ENCODE measurements around the gene JDP2.

The JDP2 gene

DNA sequence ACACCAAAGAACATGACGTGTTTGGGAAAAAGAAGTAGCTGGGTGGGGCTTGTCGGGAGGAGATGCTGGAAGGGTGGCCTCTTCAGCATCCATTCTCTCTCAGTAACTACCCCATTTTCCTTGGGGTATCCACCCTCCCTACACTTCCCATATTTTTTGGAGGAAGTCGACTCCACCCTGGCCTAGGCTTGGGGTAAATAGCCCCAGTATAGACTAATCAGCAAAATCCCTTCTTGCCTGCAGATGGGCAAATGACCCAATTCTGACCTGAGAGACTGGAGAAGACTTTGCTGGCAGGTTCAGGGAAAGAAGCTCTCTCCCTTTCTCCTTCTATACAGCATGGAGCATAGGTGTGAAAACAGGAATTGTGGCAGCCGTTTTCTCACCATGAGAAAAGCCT, 28.5 kb upstream of the JDP2 start:
- H3K27me3 ChIP-seq (replicated peaks in 2 of 5; ENCODE audit: control insufficient read depth in 4 of 5, insufficient read depth in 5 of 5, low read length in 4 of 5): no peaks in the 10 kb centered on the region
- no peak overlapping the region for H3K4me3 ChIP-seq (ENCODE audit: control insufficient read depth in 1 of 7, extremely low read depth in 1 of 7, insufficient read depth in 4 of 7, low read depth in 2 of 7, low read length in 6 of 7)
- no peaks in the 10 kb centered on the region for H3K36me3 ChIP-seq (ENCODE audit: control insufficient read depth in 4 of 4, insufficient read depth in 4 of 4, low read length in 3 of 4)
- ChIA-PET CTCF (interaction anchor here (1.2 kb wide), 2 partner anchors 54 to 67 kb away, joined by 3 read pairs; no protein-coding TSS in a partner anchor), POLR2A (no interaction called here)
- no peak overlapping the region for H3K27ac ChIP-seq (ENCODE audit: insufficient read depth in 1 of 2, low read depth in 1 of 2, low read length in 2 of 2, poor library complexity in 1 of 2, severe bottlenecking in 2 of 2)
- WGBS (ENCODE audit: insufficient coverage): 96% methylated on average over 4 of the region's 4 CpGs
- peaks cover 0 to 7% (median 3%) of the 10 kb centered on the region in 5 experiments for H3K9me3 ChIP-seq (ENCODE audit: control extremely low read depth in 1 of 5, control insufficient read depth in 4 of 5, insufficient read depth in 2 of 5, low read depth in 1 of 5, low read length in 4 of 5)
- H3K4me1 ChIP-seq (ENCODE audit: control extremely low read depth in 1 of 4, control insufficient read depth in 4 of 4, insufficient read depth in 4 of 4, low read length in 3 of 4): peaks cover 3 to 13% (median 10%) of the 10 kb centered on the region in 4 experiments
- no peak for DNase-seq

DNA sequence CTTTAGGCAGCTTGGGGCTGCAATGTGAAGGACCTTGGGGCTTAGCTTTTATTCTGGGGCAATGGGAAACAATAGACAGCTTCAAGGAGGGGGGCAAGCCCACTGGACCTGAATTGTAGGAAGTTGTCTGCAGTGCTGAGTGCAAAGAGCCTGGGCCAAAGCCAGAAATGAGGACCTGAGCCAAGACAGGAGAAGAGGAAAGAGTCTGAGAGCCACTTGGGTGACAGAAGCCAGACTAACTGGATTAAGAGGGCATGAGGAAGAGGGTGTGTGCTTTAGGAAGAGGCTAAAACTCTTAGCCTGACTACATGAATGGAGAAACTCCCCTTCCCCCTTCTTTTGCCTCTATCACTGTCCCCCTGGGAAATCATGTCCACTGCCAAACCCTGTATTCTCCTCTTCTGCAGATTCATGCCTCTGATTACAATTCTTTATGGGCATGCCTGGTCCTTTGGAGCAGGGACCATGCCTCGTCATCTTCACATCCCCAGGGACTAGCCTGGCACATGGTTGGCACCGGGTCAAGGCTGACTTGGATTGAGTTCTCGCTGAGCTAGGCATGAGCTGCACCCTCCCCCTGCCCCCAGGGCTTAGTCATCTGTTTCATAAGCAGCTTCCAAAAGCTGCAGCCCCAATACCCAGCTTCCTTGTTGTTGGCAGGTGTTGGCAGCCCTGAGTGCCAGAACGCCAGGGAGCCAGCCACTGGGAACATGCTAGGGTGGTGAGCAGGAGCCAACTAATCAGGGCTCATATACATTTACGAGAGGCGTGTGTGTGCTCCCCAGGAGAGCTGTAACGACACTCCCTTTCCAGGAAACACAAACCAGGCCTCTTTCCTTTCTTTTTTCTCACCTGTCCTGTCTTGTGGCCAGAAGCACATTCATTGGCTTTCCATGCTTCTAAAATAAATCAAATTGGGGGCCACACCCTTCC, 27.7 kb upstream of the JDP2 start:
- WGBS (ENCODE audit: insufficient coverage): 15% methylated on average over 7 of the region's 7 CpGs
- CTCF ChIA-PET: interaction anchor here (1.2 kb wide), 2 partner anchors 54 to 66 kb away, joined by 3 read pairs; no protein-coding TSS in a partner anchor
- peak; percentile 31 to 62 (median 60) for DNase-seq
- H3K27ac ChIP-seq (ENCODE audit: insufficient read depth in 1 of 2, low read depth in 1 of 2, low read length in 2 of 2, poor library complexity in 1 of 2, severe bottlenecking in 2 of 2): no peak overlapping the region
- H3K4me3 ChIP-seq (ENCODE audit: control insufficient read depth in 1 of 7, extremely low read depth in 1 of 7, insufficient read depth in 4 of 7, low read depth in 2 of 7, low read length in 6 of 7): no peak overlapping the region
- no peaks in the 10 kb centered on the region for H3K27me3 ChIP-seq (replicated peaks in 2 of 5; ENCODE audit: control insufficient read depth in 4 of 5, insufficient read depth in 5 of 5, low read length in 4 of 5)
- peaks cover 0 to 7% (median 3%) of the 10 kb centered on the region in 5 experiments for H3K9me3 ChIP-seq (ENCODE audit: control extremely low read depth in 1 of 5, control insufficient read depth in 4 of 5, insufficient read depth in 2 of 5, low read depth in 1 of 5, low read length in 4 of 5)
- POLR2A ChIA-PET: no interaction called here
- H3K4me1 ChIP-seq (ENCODE audit: control extremely low read depth in 1 of 4, control insufficient read depth in 4 of 4, insufficient read depth in 4 of 4, low read length in 3 of 4): peaks cover 3 to 13% (median 10%) of the 10 kb centered on the region in 4 experiments
- no peaks in the 10 kb centered on the region for H3K36me3 ChIP-seq (ENCODE audit: control insufficient read depth in 4 of 4, insufficient read depth in 4 of 4, low read length in 3 of 4)

DNA sequence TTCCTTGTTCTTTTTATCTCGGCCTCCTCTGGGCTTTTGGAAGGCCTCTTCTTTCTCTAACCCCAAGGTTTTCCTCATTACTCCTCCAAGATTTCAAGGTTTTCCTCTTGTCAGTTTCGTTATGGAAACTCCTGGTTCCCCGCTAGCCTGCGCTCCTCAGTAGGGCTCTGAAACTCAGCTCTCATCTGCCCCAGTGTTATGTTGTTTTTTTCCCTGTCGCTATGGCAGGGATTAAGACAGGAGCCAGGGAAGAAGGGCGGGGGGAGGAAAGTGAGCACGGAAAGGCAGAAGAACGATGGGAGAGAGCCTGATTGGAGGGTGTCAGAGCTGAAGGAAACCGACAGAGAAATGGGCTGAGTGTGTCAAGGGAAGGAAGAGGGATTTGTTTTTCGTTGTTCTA, 26.5 kb upstream of the JDP2 start:
- Histone ChIP-seq H3K4me3 (ENCODE audit: control insufficient read depth in 1 of 7, extremely low read depth in 1 of 7, insufficient read depth in 4 of 7, low read depth in 2 of 7, low read length in 6 of 7) (no peak overlapping the region), H3K27ac (ENCODE audit: insufficient read depth in 1 of 2, low read depth in 1 of 2, low read length in 2 of 2, poor library complexity in 1 of 2, severe bottlenecking in 2 of 2) (no peak overlapping the region), H3K36me3 (ENCODE audit: control insufficient read depth in 4 of 4, insufficient read depth in 4 of 4, low read length in 3 of 4) (no peaks in the 10 kb centered on the region), H3K9me3 (ENCODE audit: control extremely low read depth in 1 of 5, control insufficient read depth in 4 of 5, insufficient read depth in 2 of 5, low read depth in 1 of 5, low read length in 4 of 5) (peaks cover 0 to 7% (median 3%) of the 10 kb centered on the region in 5 experiments), H3K4me1 (ENCODE audit: control extremely low read depth in 1 of 4, control insufficient read depth in 4 of 4, insufficient read depth in 4 of 4, low read length in 3 of 4) (peaks cover 3 to 13% (median 10%) of the 10 kb centered on the region in 4 experiments), H3K27me3 (replicated peaks in 2 of 5; ENCODE audit: control insufficient read depth in 4 of 5, insufficient read depth in 5 of 5, low read length in 4 of 5) (no peaks in the 10 kb centered on the region)
- WGBS (ENCODE audit: insufficient coverage): 97% methylated on average over 5 of the region's 10 CpGs
- no peak for DNase-seq
- POLR2A ChIA-PET: no interaction called here
- CTCF ChIA-PET: no interaction called here

DNA sequence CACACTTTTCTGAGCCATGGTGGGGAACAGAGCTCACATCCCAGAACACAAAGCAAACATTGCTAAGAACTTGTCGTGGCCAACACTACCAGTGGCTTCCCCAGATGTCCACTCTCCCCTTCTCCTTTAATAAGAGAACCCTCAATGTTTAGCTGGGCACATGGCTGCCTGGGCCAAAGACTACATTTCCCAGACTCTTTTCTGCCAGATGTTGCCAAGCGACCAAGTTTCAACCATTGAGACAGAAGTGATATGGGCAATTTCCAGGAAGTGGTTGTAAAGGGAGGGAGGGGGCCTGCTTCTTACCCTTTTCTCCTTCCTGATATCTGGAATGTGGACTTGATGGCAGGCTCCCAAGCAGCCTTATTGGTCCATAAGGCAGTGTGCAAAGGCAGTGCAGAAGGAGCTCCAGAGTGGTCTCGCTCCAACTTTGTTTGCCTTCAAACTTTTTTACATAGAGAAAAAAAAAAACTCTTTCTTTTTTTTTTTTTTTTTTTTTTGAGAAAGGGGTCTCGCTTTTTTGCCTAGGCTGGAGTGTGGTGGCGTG, 24.9 kb upstream of the JDP2 start:
- POLR2A ChIA-PET: interaction anchor here (0.6 kb wide), 1 partner anchor 85 kb away, joined by 3 read pairs; no protein-coding TSS in a partner anchor
- WGBS (ENCODE audit: insufficient coverage): 100% methylated on average over 3 of the region's 5 CpGs
- CTCF ChIA-PET: no interaction called here

DNA sequence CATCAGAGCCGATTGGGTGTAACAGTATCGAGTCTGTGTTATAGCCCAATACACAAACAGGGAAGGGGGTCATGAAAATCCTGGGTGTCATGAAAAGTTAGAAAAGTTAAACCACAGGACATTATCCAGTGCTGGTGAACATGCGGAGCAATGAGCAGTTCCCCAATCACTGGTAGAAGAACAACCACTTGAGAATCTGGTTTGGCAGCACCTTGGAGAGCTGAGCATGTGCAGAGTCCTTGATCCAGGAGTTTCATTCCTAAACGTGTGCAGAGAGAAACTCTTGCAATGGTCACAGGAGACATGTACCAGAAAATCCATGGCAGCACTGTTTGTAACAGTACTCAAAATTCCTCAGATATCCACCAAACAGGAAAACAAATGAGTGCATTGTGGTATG, 23.0 kb upstream of the JDP2 start:
- Histone ChIP-seq H3K27ac (ENCODE audit: insufficient read depth in 1 of 2, low read depth in 1 of 2, low read length in 2 of 2, poor library complexity in 1 of 2, severe bottlenecking in 2 of 2) (no peak overlapping the region), H3K9me3 (ENCODE audit: control extremely low read depth in 1 of 5, control insufficient read depth in 4 of 5, insufficient read depth in 2 of 5, low read depth in 1 of 5, low read length in 4 of 5) (no peaks in the 10 kb centered on the region), H3K27me3 (replicated peaks in 2 of 5; ENCODE audit: control insufficient read depth in 4 of 5, insufficient read depth in 5 of 5, low read length in 4 of 5) (no peaks in the 10 kb centered on the region), H3K36me3 (ENCODE audit: control insufficient read depth in 4 of 4, insufficient read depth in 4 of 4, low read length in 3 of 4) (no peaks in the 10 kb centered on the region), H3K4me3 (ENCODE audit: control insufficient read depth in 1 of 7, extremely low read depth in 1 of 7, insufficient read depth in 4 of 7, low read depth in 2 of 7, low read length in 6 of 7) (no peak overlapping the region), H3K4me1 (ENCODE audit: control extremely low read depth in 1 of 4, control insufficient read depth in 4 of 4, insufficient read depth in 4 of 4, low read length in 3 of 4) (peaks cover 3 to 17% (median 9%) of the 10 kb centered on the region in 4 experiments)
- ChIA-PET POLR2A (no interaction called here), CTCF (no interaction called here)
- DNase-seq: no peak
- WGBS (ENCODE audit: insufficient coverage): 100% methylated on average over 4 of the region's 4 CpGs

More for the DNA sequence above, 24.9 kb upstream of the JDP2 start:
- H3K27ac ChIP-seq (ENCODE audit: insufficient read depth in 1 of 2, low read depth in 1 of 2, low read length in 2 of 2, poor library complexity in 1 of 2, severe bottlenecking in 2 of 2): no peak overlapping the region
- peaks cover 3 to 19% (median 10%) of the 10 kb centered on the region in 4 experiments for H3K4me1 ChIP-seq (ENCODE audit: control extremely low read depth in 1 of 4, control insufficient read depth in 4 of 4, insufficient read depth in 4 of 4, low read length in 3 of 4)
- H3K9me3 ChIP-seq (ENCODE audit: control extremely low read depth in 1 of 5, control insufficient read depth in 4 of 5, insufficient read depth in 2 of 5, low read depth in 1 of 5, low read length in 4 of 5): peaks cover 0 to 7% (median 3%) of the 10 kb centered on the region in 5 experiments
- peak in 2 of 3 donors; percentile 19 to 37 for DNase-seq
- H3K4me3 ChIP-seq (ENCODE audit: control insufficient read depth in 1 of 7, extremely low read depth in 1 of 7, insufficient read depth in 4 of 7, low read depth in 2 of 7, low read length in 6 of 7): no peak overlapping the region
- no peaks in the 10 kb centered on the region for H3K27me3 ChIP-seq (replicated peaks in 2 of 5; ENCODE audit: control insufficient read depth in 4 of 5, insufficient read depth in 5 of 5, low read length in 4 of 5)
- H3K36me3 ChIP-seq (ENCODE audit: control insufficient read depth in 4 of 4, insufficient read depth in 4 of 4, low read length in 3 of 4): no peaks in the 10 kb centered on the region

DNA sequence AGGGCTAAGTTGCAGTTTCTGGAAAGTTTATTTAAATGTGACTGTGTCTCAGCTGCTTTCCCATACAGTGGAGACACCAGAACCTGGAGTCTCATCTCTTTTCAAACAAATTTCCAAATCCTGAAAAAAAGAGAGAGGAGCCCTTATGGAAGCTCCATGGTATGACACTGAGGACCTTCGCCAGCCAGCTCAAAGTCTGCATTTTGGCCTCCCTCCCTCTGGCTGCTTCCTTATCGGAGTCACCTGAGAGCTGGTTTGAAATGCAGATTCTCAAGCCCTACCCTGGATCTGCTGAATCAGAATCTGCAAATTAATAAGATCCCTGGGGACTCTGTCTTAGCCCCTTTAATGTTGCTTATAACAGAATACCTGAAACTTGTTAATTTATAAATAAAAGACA, 21.7 kb upstream of the JDP2 start:
- H3K9me3 ChIP-seq (ENCODE audit: control extremely low read depth in 1 of 5, control insufficient read depth in 4 of 5, insufficient read depth in 2 of 5, low read depth in 1 of 5, low read length in 4 of 5): no peaks in the 10 kb centered on the region
- WGBS (ENCODE audit: insufficient coverage): 100% methylated on average over 2 of the region's 2 CpGs

DNA sequence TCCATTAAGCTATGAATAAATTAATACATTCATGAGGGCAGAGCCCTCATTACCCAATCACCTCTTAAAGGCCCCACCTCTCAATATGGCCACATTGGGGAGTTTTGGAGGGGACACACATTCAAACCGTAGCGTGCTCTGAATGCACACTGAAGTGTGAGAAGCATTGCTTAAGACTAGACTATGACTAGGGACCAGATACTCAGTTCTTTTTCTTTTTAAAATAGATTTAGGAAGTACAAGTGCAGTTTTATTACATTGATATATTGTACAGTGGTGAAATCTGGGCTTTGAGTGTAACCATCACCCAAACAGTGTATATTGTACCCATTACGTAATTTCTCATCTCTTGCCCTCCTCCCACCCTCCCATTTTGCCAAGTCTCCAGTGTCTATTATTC, 21.0 kb upstream of the JDP2 start:
- Histone ChIP-seq H3K4me1 (ENCODE audit: control extremely low read depth in 1 of 4, control insufficient read depth in 4 of 4, insufficient read depth in 4 of 4, low read length in 3 of 4) (peaks cover 0 to 7% (median 0%) of the 10 kb centered on the region in 4 experiments), H3K27me3 (replicated peaks in 2 of 5; ENCODE audit: control insufficient read depth in 4 of 5, insufficient read depth in 5 of 5, low read length in 4 of 5) (no peaks in the 10 kb centered on the region), H3K27ac (ENCODE audit: insufficient read depth in 1 of 2, low read depth in 1 of 2, low read length in 2 of 2, poor library complexity in 1 of 2, severe bottlenecking in 2 of 2) (no peak overlapping the region), H3K4me3 (ENCODE audit: control insufficient read depth in 1 of 7, extremely low read depth in 1 of 7, insufficient read depth in 4 of 7, low read depth in 2 of 7, low read length in 6 of 7) (no peak overlapping the region), H3K36me3 (ENCODE audit: control insufficient read depth in 4 of 4, insufficient read depth in 4 of 4, low read length in 3 of 4) (no peaks in the 10 kb centered on the region), H3K9me3 (ENCODE audit: control extremely low read depth in 1 of 5, control insufficient read depth in 4 of 5, insufficient read depth in 2 of 5, low read depth in 1 of 5, low read length in 4 of 5) (no peaks in the 10 kb centered on the region)
- ChIA-PET CTCF (interaction anchor here (1.1 kb wide), 1 partner anchor 14 kb away, joined by 4 read pairs; no protein-coding TSS in a partner anchor), POLR2A (no interaction called here)
- 93% methylated on average over 2 of the region's 3 CpGs for WGBS (ENCODE audit: insufficient coverage)
- no peak for DNase-seq

More for the DNA sequence above, 21.7 kb upstream of the JDP2 start:
- H3K4me3 ChIP-seq (ENCODE audit: control insufficient read depth in 1 of 7, extremely low read depth in 1 of 7, insufficient read depth in 4 of 7, low read depth in 2 of 7, low read length in 6 of 7): no peak overlapping the region
- peaks cover 0 to 7% (median 0%) of the 10 kb centered on the region in 4 experiments for H3K4me1 ChIP-seq (ENCODE audit: control extremely low read depth in 1 of 4, control insufficient read depth in 4 of 4, insufficient read depth in 4 of 4, low read length in 3 of 4)
- H3K36me3 ChIP-seq (ENCODE audit: control insufficient read depth in 4 of 4, insufficient read depth in 4 of 4, low read length in 3 of 4): no peaks in the 10 kb centered on the region
- no peak overlapping the region for H3K27ac ChIP-seq (ENCODE audit: insufficient read depth in 1 of 2, low read depth in 1 of 2, low read length in 2 of 2, poor library complexity in 1 of 2, severe bottlenecking in 2 of 2)
- CTCF ChIA-PET: interaction anchor here (1.1 kb wide), 1 partner anchor 15 kb away, joined by 4 read pairs; no protein-coding TSS in a partner anchor
- no peaks in the 10 kb centered on the region for H3K27me3 ChIP-seq (replicated peaks in 2 of 5; ENCODE audit: control insufficient read depth in 4 of 5, insufficient read depth in 5 of 5, low read length in 4 of 5)
- POLR2A ChIA-PET: no interaction called here
- no peak for DNase-seq
